PC-3 (cell line): ENCODE results near the gene NFYC. TPM values are rescaled to one million over a fixed set of nuclear protein-coding genes. Genes with fewer than 3 reads are reported as not detected.

ENCODE experiments used
- ATAC-seq: fragments of 200-7000 bp; cut with Tn5 transposase; 2 replicates; pipeline ENCODE4 v1.9.1; 2020; ENCODE audit warnings: mild to moderate bottlenecking, moderate library complexity
- BruUV-seq: library from RNA; stranded (reverse); fragments of 400-500 nt; replicated peaks from 2 replicates; lab custom pipeline; 2021; lab: Mats Ljungman, UMichigan
- CTCF ChIA-PET: fragments of 300-600 bp; sonication (Branson Sonifier 250); formaldehyde crosslinking; loops from one replicate; lab custom pipeline; 2022; ENCODE audit warnings: antibody characterized with exemption; lab: Charles Lee
- POLR2A ChIA-PET: fragments of 300-600 bp; sonication (Branson Sonifier 250); formaldehyde crosslinking; loops from one replicate; lab custom pipeline; 2022; ENCODE audit warnings: antibody characterized with exemption; ENCODE audit not compliant: unreplicated experiment; lab: Charles Lee
- DNase-seq: peaks from one replicate; pipeline ENCODE4 v3.0.0-alpha.2; 2015
- H2AFZ ChIP-seq: fragments of 300-600 bp; sonication (generic); 2 replicates; pipeline ENCODE4 v1.6.0; 2016; ENCODE audit warnings: antibody characterized with exemption, low read length
- H3F3A ChIP-seq: fragments of 300-600 bp; sonication (generic); one replicate; pipeline ENCODE4 v1.6.0; 2017; ENCODE audit warnings: antibody characterized with exemption, low read length, control low read depth, mild to moderate bottlenecking; ENCODE audit not compliant: unreplicated experiment
- H3K27ac ChIP-seq: fragments of 300-600 bp; sonication (generic); 2 replicates; pipeline ENCODE4 v1.5.1; 2016; ENCODE audit warnings: mild to moderate bottlenecking, low read length
- H3K27me3 ChIP-seq: fragments of 300-600 bp; sonication (generic); 2 replicates; pipeline ENCODE4 v1.6.1; 2016; ENCODE audit warnings: low read length, mixed read lengths
- H3K36me3 ChIP-seq: fragments of 300-600 bp; sonication (generic); 2 replicates; pipeline ENCODE4 v1.6.1; 2016; ENCODE audit warnings: low read depth, mixed run types, low read length, mixed read lengths
- H3K4me1 ChIP-seq: fragments of 300-600 bp; sonication (generic); 2 replicates; pipeline ENCODE4 v1.5.1; 2016; ENCODE audit warnings: low read length; ENCODE audit not compliant: insufficient read depth
- H3K4me2 ChIP-seq: fragments of 300-600 bp; sonication (generic); 2 replicates; pipeline ENCODE4 v1.6.0; 2016; ENCODE audit warnings: low read length
- H3K4me3 ChIP-seq: fragments of 300-600 bp; sonication (generic); 2 replicates; pipeline ENCODE4 v1.5.1; 2016; ENCODE audit warnings: mild to moderate bottlenecking, low read length, mixed read lengths
- H3K79me2 ChIP-seq: fragments of 300-600 bp; sonication (generic); 2 replicates; pipeline ENCODE4 v1.6.1; 2017; ENCODE audit warnings: low read length, mixed read lengths
- H3K9ac ChIP-seq: fragments of 300-600 bp; sonication (generic); 2 replicates; pipeline ENCODE4 v1.6.0; 2016; ENCODE audit warnings: mild to moderate bottlenecking, low read length
- H3K9me2 ChIP-seq: fragments of 300-600 bp; sonication (generic); replicated peaks from 2 replicates; pipeline ENCODE4 v1.6.1; 2016; ENCODE audit warnings: mixed run types, low read length, mixed read lengths
- H3K9me3 ChIP-seq: fragments of 300-600 bp; sonication (generic); 2 replicates; pipeline ENCODE4 v1.6.1; 2016; ENCODE audit warnings: low read length, mixed read lengths
- H4K20me1 ChIP-seq: fragments of 300-600 bp; sonication (generic); 2 replicates; pipeline ENCODE4 v1.6.1; 2016; ENCODE audit warnings: low read length, mixed read lengths
- EZH2 ChIP-seq: fragments of 300-600 bp; sonication (generic); IDR thresholded peaks from one replicate; pipeline ENCODE4 v1.6.1; 2017; ENCODE audit warnings: antibody characterized with exemption, mild to moderate bottlenecking, low read length; ENCODE audit not compliant: unreplicated experiment
- EZH2phosphoT487 ChIP-seq: fragments of 300-600 bp; sonication (generic); IDR thresholded peaks from 2 replicates; pipeline ENCODE4 v1.6.1; 2018; ENCODE audit warnings: mild to moderate bottlenecking, antibody characterized with exemption, low read length, borderline replicate concordance
- intact Hi-C: fragments of 100-400 bp; cut with micrococcal nuclease; formaldehyde crosslinking; loops from 2 replicates; pipeline ENCODE4 v1.9.0; 2023
- total RNA-seq: library from RNA; depleted of rRNA; stranded (reverse); fragments of >200 nt; gene quantifications from 2 replicates; pipeline ENCODE4 v1.2.3, GENCODE V29; 2014
- TF ChIP-seq, protein P1 (sequence below): fragments of 300-600 bp; sonication (generic); conservative IDR thresholded peaks from 2 replicates; pipeline ENCODE4 v1.5.1; 2017; ENCODE audit warnings: antibody characterized with exemption, low read depth, mild to moderate bottlenecking, low read length

The NFYC gene
- total RNA-seq, 1 experiment from 2014 or later = 52.6 TPM

DNA sequence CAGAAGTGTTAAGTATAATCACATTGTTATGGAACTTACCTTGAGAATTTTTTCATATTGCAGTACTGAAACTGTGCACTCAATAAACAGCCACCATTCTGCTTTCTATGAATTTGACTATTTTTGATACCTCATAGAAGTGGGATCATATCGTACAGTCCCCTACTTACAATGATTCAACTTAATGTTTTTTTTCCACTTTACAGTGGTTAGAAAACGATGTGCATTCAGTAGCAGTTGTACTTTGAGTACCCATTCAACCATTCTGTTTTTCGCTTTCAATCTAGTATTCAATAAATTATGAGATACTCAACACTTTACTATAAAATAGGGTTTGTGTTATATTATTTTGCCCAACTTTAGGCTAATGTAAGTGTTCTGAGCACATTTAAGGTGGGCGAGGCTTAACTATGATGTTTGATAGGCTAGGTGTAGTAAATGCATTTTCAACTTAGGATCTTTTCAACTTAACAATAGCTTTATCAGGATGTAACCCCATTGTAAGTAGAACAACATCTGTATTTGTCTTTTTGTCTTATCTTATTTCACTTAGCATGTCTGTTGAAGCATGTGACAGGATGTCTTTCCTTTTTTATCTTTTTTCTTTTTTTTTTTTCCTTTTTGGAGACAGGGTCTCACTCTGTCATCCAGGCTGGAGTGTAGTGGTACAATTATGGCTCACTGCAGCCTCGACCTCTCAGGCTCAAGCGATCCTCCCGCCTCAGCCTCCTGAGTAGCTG is 49.7 kb downstream of the NFYC start:
- no peak overlapping the region for H3K9ac ChIP-seq
- no peak for TF ChIP-seq EZH2phosphoT487
- TF ChIP-seq, protein P1, sequence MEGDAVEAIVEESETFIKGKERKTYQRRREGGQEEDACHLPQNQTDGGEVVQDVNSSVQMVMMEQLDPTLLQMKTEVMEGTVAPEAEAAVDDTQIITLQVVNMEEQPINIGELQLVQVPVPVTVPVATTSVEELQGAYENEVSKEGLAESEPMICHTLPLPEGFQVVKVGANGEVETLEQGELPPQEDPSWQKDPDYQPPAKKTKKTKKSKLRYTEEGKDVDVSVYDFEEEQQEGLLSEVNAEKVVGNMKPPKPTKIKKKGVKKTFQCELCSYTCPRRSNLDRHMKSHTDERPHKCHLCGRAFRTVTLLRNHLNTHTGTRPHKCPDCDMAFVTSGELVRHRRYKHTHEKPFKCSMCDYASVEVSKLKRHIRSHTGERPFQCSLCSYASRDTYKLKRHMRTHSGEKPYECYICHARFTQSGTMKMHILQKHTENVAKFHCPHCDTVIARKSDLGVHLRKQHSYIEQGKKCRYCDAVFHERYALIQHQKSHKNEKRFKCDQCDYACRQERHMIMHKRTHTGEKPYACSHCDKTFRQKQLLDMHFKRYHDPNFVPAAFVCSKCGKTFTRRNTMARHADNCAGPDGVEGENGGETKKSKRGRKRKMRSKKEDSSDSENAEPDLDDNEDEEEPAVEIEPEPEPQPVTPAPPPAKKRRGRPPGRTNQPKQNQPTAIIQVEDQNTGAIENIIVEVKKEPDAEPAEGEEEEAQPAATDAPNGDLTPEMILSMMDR = no peak
- TF ChIP-seq EZH2 = no peak
- no peaks in the 10 kb centered on the region for H3K9me2 ChIP-seq
- H3K27ac ChIP-seq = no peak overlapping the region
- no peak overlapping the region for H3K4me2 ChIP-seq
- H3K4me3 ChIP-seq = no peak overlapping the region
- H3K79me2 ChIP-seq = peaks cover 7% of the 10 kb centered on the region
- POLR2A ChIA-PET = no interaction called here
- DNase-seq = no peak
- no peak overlapping the region for H2AFZ ChIP-seq
- 0 out of 2 replicates have a peak, but pooled peaks cover 2% of the 10 kb centered on the region for H4K20me1 ChIP-seq
- ATAC-seq = no peak
- H3F3A ChIP-seq = no peaks in the 10 kb centered on the region
- peaks cover 35% of the 10 kb centered on the region for H3K36me3 ChIP-seq
- H3K27me3 ChIP-seq = no peaks in the 10 kb centered on the region
- no peaks in the 10 kb centered on the region for H3K9me3 ChIP-seq
- intact Hi-C loops = no loop called here
- no peaks in the 10 kb centered on the region for H3K4me1 ChIP-seq
- BruUV-seq = no TSS peak
- CTCF ChIA-PET = no interaction called here

DNA sequence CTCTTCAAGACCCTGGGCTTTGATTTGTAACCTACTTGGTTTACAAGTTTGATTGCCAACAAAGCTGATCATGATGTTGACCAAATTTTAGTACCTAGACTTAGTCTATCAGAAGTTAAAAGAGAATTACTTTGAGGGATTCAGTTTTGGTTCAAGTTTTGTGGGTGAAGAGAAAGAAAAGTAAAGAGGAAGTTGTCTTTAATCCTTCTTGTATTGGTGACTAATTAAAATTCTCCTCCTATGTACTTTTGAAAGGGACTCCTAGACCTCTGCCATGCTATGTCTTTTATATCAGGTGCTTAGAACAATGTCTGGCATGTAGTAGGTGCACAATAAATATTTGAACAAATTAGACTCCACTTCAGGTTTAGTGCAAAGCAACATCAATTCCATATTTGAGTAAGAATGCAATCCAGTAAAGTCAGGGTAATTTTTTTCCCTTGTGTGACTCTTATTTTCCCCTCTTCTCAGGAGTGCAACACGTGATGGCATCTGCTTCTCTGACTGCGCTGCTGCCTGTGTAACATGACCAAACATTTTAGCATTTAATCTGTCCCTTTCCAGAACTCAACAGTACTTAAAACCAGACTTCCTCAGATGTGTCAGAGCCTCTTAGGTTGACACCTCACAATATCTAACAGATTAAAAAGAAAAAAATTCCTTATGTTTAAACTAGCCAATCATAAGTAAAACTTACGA is 51.0 kb downstream of the NFYC start:
- no peak overlapping the region for H3K9ac ChIP-seq
- H3K27ac ChIP-seq = no peak overlapping the region
- no TSS peak for BruUV-seq
- H4K20me1 ChIP-seq = no peaks in the 10 kb centered on the region
- H2AFZ ChIP-seq = no peak overlapping the region
- no peaks in the 10 kb centered on the region for H3F3A ChIP-seq
- ChIA-PET CTCF (no interaction called here), POLR2A (no interaction called here)
- H3K4me2 ChIP-seq = no peak overlapping the region
- H3K4me1 ChIP-seq = no peaks in the 10 kb centered on the region
- intact Hi-C loops = no loop called here
- H3K27me3 ChIP-seq = no peaks in the 10 kb centered on the region
- DNase-seq (no peak), ATAC-seq (no peak)
- H3K4me3 ChIP-seq = no peak overlapping the region
- TF ChIP-seq, protein P1 = no peak
- TF ChIP-seq EZH2 = no peak
- peaks cover 3% of the 10 kb centered on the region; the same call in 1 of the 2 replicates for H3K79me2 ChIP-seq
- no peaks in the 10 kb centered on the region for H3K9me2 ChIP-seq
- H3K9me3 ChIP-seq = no peaks in the 10 kb centered on the region
- H3K36me3 ChIP-seq = peaks cover 39% of the 10 kb centered on the region

DNA sequence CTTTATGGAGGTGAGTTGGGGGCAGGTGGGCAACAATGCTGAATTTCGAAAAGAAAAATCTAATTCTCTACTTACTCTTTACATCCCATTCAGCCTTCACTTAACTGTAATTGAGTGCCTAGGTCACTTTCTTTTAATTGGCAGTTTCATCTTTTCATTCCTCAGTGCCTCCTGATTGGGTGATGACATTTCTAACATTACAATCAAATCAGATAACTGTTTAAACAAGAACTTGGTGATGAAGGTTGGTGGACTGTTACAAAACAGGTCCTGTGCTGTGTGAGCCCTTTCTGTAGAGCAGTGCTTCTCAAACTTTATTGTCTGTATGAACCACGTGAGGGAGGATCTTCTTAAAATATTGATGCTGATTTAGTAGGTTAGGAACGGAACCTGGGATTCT is 51.9 kb downstream of the NFYC start:
- intact Hi-C loops = no loop called here
- Histone ChIP-seq H3K79me2 (peaks cover 3% of the 10 kb centered on the region; the same call in 1 of the 2 replicates), H3K27ac (no peak overlapping the region), H3K27me3 (no peaks in the 10 kb centered on the region), H3K9me2 (no peaks in the 10 kb centered on the region), H3K4me2 (no peak overlapping the region), H4K20me1 (no peaks in the 10 kb centered on the region), H3F3A (no peaks in the 10 kb centered on the region), H3K4me3 (no peak overlapping the region), H3K36me3 (peaks cover 43% of the 10 kb centered on the region), H3K4me1 (no peaks in the 10 kb centered on the region), H2AFZ (no peak overlapping the region), H3K9ac (no peak overlapping the region), H3K9me3 (no peaks in the 10 kb centered on the region)
- no peak for DNase-seq
- TF ChIP-seq EZH2phosphoT487 (no peak), EZH2 (no peak)
- TF ChIP-seq, protein P1 = no peak
- no TSS peak for BruUV-seq
- ChIA-PET CTCF (no interaction called here), POLR2A (no interaction called here)
- ATAC-seq = no peak
